ENCODE measurements around the gene DIAPH3. TPM values are rescaled to one million over a fixed set of nuclear protein-coding genes. Genes with fewer than 3 reads are reported as not detected.
A peak's percentile ranks its signal among the peaks of the same experiment; 100 is the strongest.

The DIAPH3 gene
- polyA plus RNA-seq, 1 of the 3 experiments (the other 2 are of a cell fraction), result 5.4 TPM

DNA sequence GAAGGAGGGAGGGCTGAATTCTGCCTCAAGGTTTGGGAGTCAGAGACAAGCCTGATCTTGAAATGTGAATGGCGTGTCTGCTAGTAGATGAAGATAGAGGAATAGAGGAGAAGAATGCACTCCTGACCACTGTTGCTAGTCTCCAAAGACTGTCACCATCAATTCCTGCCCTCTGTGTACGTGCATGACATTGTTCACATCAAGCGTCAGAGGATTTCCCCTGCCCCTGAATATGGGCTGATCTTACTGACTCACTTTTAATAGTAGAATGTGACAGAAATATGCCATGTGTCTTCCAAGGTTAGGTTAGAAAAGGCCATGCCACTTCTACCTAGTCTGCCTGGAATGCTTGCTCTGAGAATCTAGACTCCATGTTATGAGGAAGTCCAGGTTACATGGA, 538.6 kb downstream of the DIAPH3 start (continued):
- TF ChIP-seq RCOR1 (IDR thresholded peaks at IDR 0.05; ENCODE audit: low read length) (no peak), TAF1 (IDR thresholded peaks at IDR 0.05; ENCODE audit: borderline replicate concordance, low read depth, low read length) (no peak), RFX5 (IDR thresholded peaks at IDR 0.05; ENCODE audit: low read length) (no peak), GATA2 (CRISPR knock-in tag; IDR thresholded peaks at IDR 0.05) (no peak), RXRA (IDR thresholded peaks at IDR 0.05; ENCODE audit: borderline replicate concordance, low read depth) (no peak), TEAD4 (IDR thresholded peaks at IDR 0.05; ENCODE audit: borderline replicate concordance, insufficient read depth) (no peak), JUND (IDR thresholded peaks at IDR 0.05) (no peak)

DNA sequence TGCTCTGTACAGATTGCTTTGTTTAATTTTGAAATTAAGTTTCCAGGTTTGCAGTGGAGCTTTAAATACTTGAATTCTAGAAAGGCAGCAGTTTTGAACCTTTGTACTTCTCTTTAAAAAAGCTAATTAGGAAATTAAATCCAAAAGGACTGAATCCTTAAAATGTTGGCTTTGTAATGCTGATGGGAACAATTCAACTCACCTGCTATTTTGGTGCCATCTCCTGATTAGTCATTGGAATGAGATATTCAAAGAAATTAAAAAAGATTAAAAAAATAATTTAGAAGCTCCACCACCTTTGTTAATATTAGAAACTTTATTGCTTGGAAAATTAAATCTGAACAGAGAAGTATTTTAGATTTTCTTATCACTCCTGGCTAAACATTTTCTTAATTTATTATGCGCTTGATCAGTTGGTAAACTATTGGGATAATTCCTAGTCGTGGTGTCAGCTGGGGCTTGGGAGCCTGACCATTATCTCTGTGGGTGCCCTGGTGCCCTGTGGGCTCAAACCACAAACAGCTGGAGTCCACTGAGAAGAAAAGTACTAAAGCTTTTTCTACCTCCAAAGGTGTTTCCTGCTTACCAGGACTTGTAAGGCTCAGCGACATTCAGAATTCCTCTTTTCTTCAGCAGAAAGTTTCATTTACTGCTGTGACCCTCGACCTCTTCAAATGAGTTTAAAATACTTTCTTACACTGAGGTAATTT, 540.4 kb downstream of the DIAPH3 start:
- 72% methylated on average over 4 of the region's 4 CpGs for WGBS (ENCODE audit: low lambda C conversion rate)
- Histone ChIP-seq H3K4me2 (no peak overlapping the region), H3F3A (replicated peaks; ENCODE audit: insufficient read depth) (no peaks in the 10 kb centered on the region), H3K36me3 (replicated peaks in 1 of 2; ENCODE audit: control insufficient read depth in 1 of 2, insufficient read depth in 2 of 2, low read length in 1 of 2) (no peaks in the 10 kb centered on the region), H3K4me3 (ENCODE audit: low read depth in 2 of 2, low read length in 1 of 2) (no peak overlapping the region), H3K4me1 (ENCODE audit: control insufficient read depth in 1 of 2, insufficient read depth in 2 of 2, low read depth in 1 of 2, low read length in 1 of 2) (no peaks in the 10 kb centered on the region; a peak in 1 of 4 replicates), H2AFZ (ENCODE audit: low read depth) (0 out of 2 replicates have a peak overlapping the region, but pooled peaks have one; percentile 3), H3K9me3 (no peaks in the 10 kb centered on the region; the same call in 1 of the 2 replicates), H3K79me2 (ENCODE audit: insufficient read depth) (no peaks in the 10 kb centered on the region), H3K9ac (no peak overlapping the region), H3K27me3 (ENCODE audit: insufficient read depth) (no peaks in the 10 kb centered on the region), H3K27ac (ENCODE audit: low read depth in 2 of 2, low read length in 1 of 2) (no peak overlapping the region), H3K9me2 (no peaks in the 10 kb centered on the region), H4K20me1 (ENCODE audit: insufficient read depth) (no peaks in the 10 kb centered on the region)
- TF ChIP-seq MXI1 (IDR thresholded peaks at IDR 0.05; ENCODE audit: low read depth, low read length), result no peak
- TF ChIP-seq NFIC (IDR thresholded peaks at IDR 0.05; ENCODE audit: borderline replicate concordance), result no peak
- TF ChIP-seq NRF1 (IDR thresholded peaks at IDR 0.05; ENCODE audit: low read depth, low read length), result no peak
- no peak for TF ChIP-seq RFX5 (IDR thresholded peaks at IDR 0.05; ENCODE audit: low read length)
- POLR2A ChIA-PET, result no interaction called here
- CTCF ChIA-PET, result no interaction called here
- DNase-seq, result no peak

DNA sequence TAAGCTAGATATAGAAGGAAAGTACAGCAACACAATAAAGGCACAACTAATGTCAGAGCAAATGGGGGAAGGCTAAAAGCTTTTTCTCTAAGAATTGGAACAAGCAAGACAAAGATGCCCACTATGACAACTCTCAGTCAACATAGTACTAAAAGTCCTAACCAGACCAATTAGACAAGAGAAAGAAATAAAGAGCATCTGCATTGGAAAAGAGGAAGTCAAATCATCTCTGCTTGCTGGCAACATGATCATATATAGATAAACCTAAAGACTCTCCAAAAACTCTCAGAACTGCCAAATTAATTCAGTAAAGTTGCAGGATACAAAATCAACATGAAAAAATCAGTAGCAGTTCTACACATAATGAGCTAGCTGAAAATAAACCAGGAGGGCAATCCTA, 542.0 kb downstream of the DIAPH3 start:
- H2AFZ ChIP-seq (ENCODE audit: low read depth), result no peak overlapping the region
- POLR2A ChIA-PET, result no interaction called here
- H3K79me2 ChIP-seq (ENCODE audit: insufficient read depth), result no peaks in the 10 kb centered on the region
- no peak for TF ChIP-seq FOXJ3 (CRISPR knock-in tag; IDR thresholded peaks at IDR 0.05)
- no peak for DNase-seq
- no peaks in the 10 kb centered on the region for H3K27me3 ChIP-seq (ENCODE audit: insufficient read depth)
- H3K9me2 ChIP-seq, result no peaks in the 10 kb centered on the region
- no peaks in the 10 kb centered on the region for H3K36me3 ChIP-seq (replicated peaks in 1 of 2; ENCODE audit: control insufficient read depth in 1 of 2, insufficient read depth in 2 of 2, low read length in 1 of 2)
- no peak overlapping the region for H3K27ac ChIP-seq (ENCODE audit: low read depth in 2 of 2, low read length in 1 of 2)
- no peaks in the 10 kb centered on the region; a peak in 1 of 4 replicates for H3K4me1 ChIP-seq (ENCODE audit: control insufficient read depth in 1 of 2, insufficient read depth in 2 of 2, low read depth in 1 of 2, low read length in 1 of 2)
- no peak overlapping the region for H3K9ac ChIP-seq
- no peak overlapping the region for H3K4me2 ChIP-seq
- no peaks in the 10 kb centered on the region for H4K20me1 ChIP-seq (ENCODE audit: insufficient read depth)
- no peaks in the 10 kb centered on the region; the same call in 1 of the 2 replicates for H3K9me3 ChIP-seq
- H3F3A ChIP-seq (replicated peaks; ENCODE audit: insufficient read depth), result no peaks in the 10 kb centered on the region
- H3K4me3 ChIP-seq (ENCODE audit: low read depth in 2 of 2, low read length in 1 of 2), result no peak overlapping the region
- CTCF ChIA-PET, result no interaction called here

Small RNAs within 50 kb of the gene (small RNA-seq; reads per million reads assigned to genes)
- gene RN7SL375P (0 reads per million in 7 experiments), gene RNY4P28 (0 to 3.8 (median 0.26) reads per million in 7 experiments)

Other genes with a start within 250 kb of the DIAPH3 start
- 3.8 and 5.1 TPM in 2 replicates for gene TDRD3, start 233.3 kb upstream of the DIAPH3 start, polyA plus RNA-seq (2012; rRNA removed)

All from SK-N-SH (cell line).